HCT116 (cell line): ENCODE measurements around the gene POC1B.

Experiments
- CEBPB ChIP-seq: IDR thresholded peaks from 2 replicates; pipeline ENCODE4 v1.6.1; 2012; ENCODE audit warnings: low read depth
- CTCF ChIP-seq, 3 experiments: fragments of 200-600 bp in 1 of 3; sonication (generic) in 1 of 3; IDR thresholded peaks in 2 of 3; conservative IDR thresholded peaks in 1 of 3; 2 replicates each; pipeline ENCODE4 v1.5.1; 2012 to 2017; ENCODE audit warnings: low read depth in 2 of 3, low read length in 2 of 3, antibody characterized with exemption in 1 of 3, borderline replicate concordance in 1 of 3, control low read depth in 1 of 3, mild to moderate bottlenecking in 1 of 3, mixed read lengths in 1 of 3, mixed run types in 1 of 3, moderate library complexity in 1 of 3; ENCODE audit not compliant: insufficient read depth in 1 of 3
- EGR1 ChIP-seq: IDR thresholded peaks from 2 replicates; pipeline ENCODE4 v1.6.1; 2012; ENCODE audit warnings: low read depth
- EZH2 ChIP-seq: fragments of 200-600 bp; sonication (generic); IDR thresholded peaks from 2 replicates; pipeline ENCODE4 v1.6.1; 2017; ENCODE audit warnings: antibody characterized with exemption, mixed run types
- JUND ChIP-seq: IDR thresholded peaks from 2 replicates; pipeline ENCODE4 v1.6.1; 2012
- MAX ChIP-seq: IDR thresholded peaks from 2 replicates; pipeline ENCODE4 v1.6.1; 2012
- POLR2A ChIP-seq: IDR thresholded peaks from 2 replicates; pipeline ENCODE4 v1.7.0; 2011; ENCODE audit warnings: borderline replicate concordance; ENCODE audit not compliant: insufficient read depth, insufficient read length; ENCODE audit errors: extremely low read depth
- POLR2AphosphoS5 ChIP-seq: IDR thresholded peaks from 2 replicates; pipeline ENCODE4 v1.6.1; 2011; ENCODE audit warnings: mild to moderate bottlenecking, low read depth, low read length, moderate library complexity
- RAD21 ChIP-seq: IDR thresholded peaks from 2 replicates; pipeline ENCODE4 v1.6.1; 2012; ENCODE audit warnings: low read depth, mild to moderate bottlenecking
- SIN3A ChIP-seq: IDR thresholded peaks from 2 replicates; pipeline ENCODE4 v1.6.1; 2012; ENCODE audit warnings: low read depth
- YY1 ChIP-seq: IDR thresholded peaks from 2 replicates; pipeline ENCODE4 v1.6.1; 2011; ENCODE audit warnings: low read length, low read depth, moderate library complexity, mild to moderate bottlenecking; ENCODE audit not compliant: insufficient replicate concordance; ENCODE audit errors: extremely low read depth
- ZBTB33 ChIP-seq: IDR thresholded peaks from 2 replicates; pipeline ENCODE4 v1.6.1; 2011; ENCODE audit warnings: mild to moderate bottlenecking, low read length, moderate library complexity; ENCODE audit not compliant: insufficient replicate concordance; ENCODE audit errors: extremely low read depth

- TF ChIP-seq MAX (no peak), SIN3A (no peak), CTCF (IDR thresholded peaks at IDR 0.05 in 2 of 3, conservative IDR thresholded peaks at IDR 0.05 in 1 of 3; ENCODE audit: borderline replicate concordance in 1 of 3, insufficient read depth in 1 of 3, low read depth in 2 of 3, low read length in 2 of 3) (no peak), POLR2A (no peak), JUND (no peak), EGR1 (no peak), YY1 (no peak), POLR2AphosphoS5 (no peak), RAD21 (no peak), EZH2 (no peak), ZBTB33 (no peak), CEBPB (no peak)
Measured at GRCh38 chr12:89521364-89522223, 4.3 kb downstream of the POC1B start.
